ENCODE data around the gene CCR5AS.

The CCR5AS gene

DNA sequence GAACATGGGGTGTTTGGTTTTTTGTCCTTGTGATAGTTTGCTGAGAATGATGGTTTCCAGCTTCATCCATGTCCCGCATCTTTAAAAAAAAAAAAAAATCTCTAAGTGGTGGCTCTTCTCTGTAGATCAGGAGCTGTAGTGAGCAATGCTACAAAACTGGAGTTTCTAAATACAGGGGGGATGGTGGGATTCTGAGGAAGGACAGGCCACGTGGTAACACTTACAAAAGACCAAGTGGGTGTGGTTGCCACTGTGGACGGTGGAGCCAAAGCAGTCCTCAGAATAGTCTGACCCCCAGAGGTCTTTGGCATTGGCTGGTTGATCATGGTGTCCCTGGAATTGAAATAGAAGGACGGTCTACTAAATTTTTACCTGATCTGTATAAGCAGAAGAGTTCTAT, 7.9 kb upstream of the CCR5AS start:
- intact Hi-C loops (cut with DNase I): no loop called here
- no peaks in the 10 kb centered on the region for H3K27me3 ChIP-seq
- no peaks in the 10 kb centered on the region for H3K4me1 ChIP-seq
- no peaks in the 10 kb centered on the region for H3K36me3 ChIP-seq
- H3K27ac ChIP-seq: no peak overlapping the region
- no peaks in the 10 kb centered on the region for H3K9me3 ChIP-seq
- TF ChIP-seq POLR2AphosphoS5 (IDR thresholded peaks at IDR 0.05; ENCODE audit: insufficient read depth in 1 of 2, low read depth in 1 of 2) (no peak), CTCF (IDR thresholded peaks at IDR 0.05) (no peak), POLR2A (IDR thresholded peaks at IDR 0.05) (no peak)
- H3K4me3 ChIP-seq: no peak overlapping the region
- DNase-seq (ENCODE audit: extremely low spot score in 2 of 2): no peak

DNA sequence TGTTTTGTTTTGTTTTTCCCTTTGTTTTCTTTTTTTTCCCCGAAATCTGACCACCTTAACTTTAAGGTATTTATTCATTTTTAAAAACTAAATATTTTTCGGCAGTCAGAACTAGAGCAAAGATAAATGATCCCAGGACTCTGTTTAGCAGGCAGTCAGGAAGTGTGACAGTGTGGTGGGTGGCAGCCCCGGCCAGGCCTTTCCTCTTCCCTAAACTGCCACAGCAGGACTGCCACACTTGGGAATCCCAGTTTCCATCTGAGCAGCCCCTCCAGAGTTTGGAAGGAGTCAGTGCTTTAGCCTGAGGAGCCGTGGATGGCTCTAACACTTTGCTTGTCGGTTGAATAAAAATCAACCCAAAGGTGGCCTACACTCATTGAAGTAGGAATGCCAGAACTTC, 7.1 kb upstream of the CCR5AS start:
- Histone ChIP-seq H3K4me3 (no peak overlapping the region), H3K36me3 (no peaks in the 10 kb centered on the region), H3K27ac (no peak overlapping the region), H3K9me3 (no peaks in the 10 kb centered on the region), H3K27me3 (no peaks in the 10 kb centered on the region), H3K4me1 (no peaks in the 10 kb centered on the region)
- TF ChIP-seq POLR2A (IDR thresholded peaks at IDR 0.05) (no peak), CTCF (IDR thresholded peaks at IDR 0.05) (no peak), POLR2AphosphoS5 (IDR thresholded peaks at IDR 0.05; ENCODE audit: insufficient read depth in 1 of 2, low read depth in 1 of 2) (no peak)
- DNase-seq (ENCODE audit: extremely low spot score in 2 of 2): no peak
- intact Hi-C loops (cut with DNase I): no loop called here

- intact Hi-C loops (cut with DNase I): no loop called here
- DNase-seq (ENCODE audit: extremely low spot score in 2 of 2): no peak
- Histone ChIP-seq H3K4me3 (no peak overlapping the region), H3K4me1 (peaks cover 7% of the 10 kb centered on the region), H3K27me3 (no peaks in the 10 kb centered on the region), H3K27ac (no peak overlapping the region), H3K36me3 (no peaks in the 10 kb centered on the region), H3K9me3 (no peaks in the 10 kb centered on the region)
- TF ChIP-seq POLR2A (IDR thresholded peaks at IDR 0.05): no peak
- TF ChIP-seq CTCF (IDR thresholded peaks at IDR 0.05): no peak
- TF ChIP-seq POLR2AphosphoS5 (IDR thresholded peaks at IDR 0.05; ENCODE audit: insufficient read depth in 1 of 2, low read depth in 1 of 2): peak in 1 of 2 donors; percentile 22
Observed at GRCh38 chr3:46412786-46413298, 6.0 kb upstream of the CCR5AS start.

DNA sequence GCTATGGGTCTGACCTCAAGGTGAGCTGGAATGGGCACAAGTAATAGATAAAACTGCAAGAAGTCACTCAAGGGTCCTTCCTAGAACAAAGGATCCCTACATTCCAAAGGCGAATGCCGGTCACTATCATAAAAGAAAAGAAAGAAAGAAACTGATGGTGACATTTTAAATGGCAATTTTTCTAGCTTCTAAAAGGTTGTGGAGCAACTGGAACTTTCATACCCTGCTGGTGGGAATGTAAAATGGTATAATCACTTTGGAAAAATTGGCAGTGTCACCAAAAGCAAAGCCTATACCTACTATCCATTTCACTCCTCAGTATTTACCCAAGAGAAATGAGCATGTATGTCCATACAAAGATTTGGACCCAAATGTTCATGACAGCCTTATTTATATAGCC, 4.4 kb upstream of the CCR5AS start:
- Histone ChIP-seq H3K4me3 (no peak overlapping the region), H3K4me1 (peaks cover 23% of the 10 kb centered on the region), H3K27me3 (no peaks in the 10 kb centered on the region), H3K36me3 (no peaks in the 10 kb centered on the region), H3K9me3 (no peaks in the 10 kb centered on the region), H3K27ac (no peak overlapping the region)
- intact Hi-C loops (cut with DNase I): no loop called here
- no peak for TF ChIP-seq POLR2AphosphoS5 (IDR thresholded peaks at IDR 0.05; ENCODE audit: insufficient read depth in 1 of 2, low read depth in 1 of 2)
- TF ChIP-seq POLR2A (IDR thresholded peaks at IDR 0.05): no peak
- no peak for TF ChIP-seq CTCF (IDR thresholded peaks at IDR 0.05)
- no peak for DNase-seq (ENCODE audit: extremely low spot score in 2 of 2)

- TF ChIP-seq POLR2A (IDR thresholded peaks at IDR 0.05): no peak
- no peak for TF ChIP-seq POLR2AphosphoS5 (IDR thresholded peaks at IDR 0.05; ENCODE audit: insufficient read depth in 1 of 2, low read depth in 1 of 2)
- TF ChIP-seq CTCF (IDR thresholded peaks at IDR 0.05): no peak
- intact Hi-C loops (cut with DNase I): no loop called here
- Histone ChIP-seq H3K4me1 (peaks cover 29% of the 10 kb centered on the region), H3K36me3 (no peaks in the 10 kb centered on the region), H3K27me3 (no peaks in the 10 kb centered on the region), H3K9me3 (no peaks in the 10 kb centered on the region), H3K4me3 (no peak overlapping the region), H3K27ac (no peak overlapping the region)
- DNase-seq (ENCODE audit: extremely low spot score in 2 of 2): no peak
Observed at GRCh38 chr3:46410669-46411068, 3.8 kb upstream of the CCR5AS start.

Measured in vagina (tissue), 2 donors.